Stimulated activated effector memory CD8-positive, alpha-beta T cell treated with anti-CD3 and anti-CD28 coated beads, Interleukin-12 subunit alpha, Interleukin-12 subunit beta, amount 100 ng/mL, for 72 hours (primary cell): Measurements from ENCODE around the gene TTC21A.

ENCODE experiments used
- ATAC-seq: fragments of 150-1000 bp; cut with Tn5 transposase; 2 replicates; pipeline ENCODE4 v1.10.0; 2021
- DNase-seq, 2 donors: peaks; one replicate each; pipeline ENCODE4 v3.0.0; 2021 to 2022; ENCODE audit warnings: low spot score in 2 of 2
- H3K27ac Mint-ChIP-seq: one replicate; pipeline ENCODE4 v1.8.0; 2022; ENCODE audit warnings: mild to moderate bottlenecking, mixed read lengths
- H3K36me3 Mint-ChIP-seq: one replicate; pipeline ENCODE4 v1.8.0; 2022; ENCODE audit warnings: mild to moderate bottlenecking, mixed read lengths
- H3K4me1 Mint-ChIP-seq: one replicate; pipeline ENCODE4 v1.8.0; 2022; ENCODE audit warnings: mixed read lengths
- H3K4me3 Mint-ChIP-seq: one replicate; pipeline ENCODE4 v1.8.0; 2022; ENCODE audit warnings: mild to moderate bottlenecking, mixed read lengths
- H3K9me3 Mint-ChIP-seq: one replicate; pipeline ENCODE4 v1.8.0; 2022; ENCODE audit warnings: mixed read lengths

TTC21A gene

DNA sequence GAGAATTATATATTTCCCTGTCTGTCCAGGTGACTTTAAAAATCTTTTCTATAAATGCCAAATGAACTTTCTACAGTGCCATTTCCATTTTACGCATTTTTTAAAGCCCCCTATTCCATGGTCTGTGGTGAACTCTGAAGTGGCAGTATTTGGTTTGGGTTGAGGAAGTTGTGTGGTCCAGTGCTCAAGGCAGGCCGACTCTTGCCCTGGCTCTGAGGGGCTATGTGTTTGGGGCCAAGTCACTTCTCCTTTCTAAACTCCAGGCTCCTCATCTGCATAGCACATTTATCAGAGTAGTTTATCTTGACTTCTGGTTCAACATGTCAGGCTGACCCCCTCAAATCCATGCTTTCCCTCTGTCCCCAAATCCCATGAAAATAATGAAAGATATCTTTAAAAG, 14.1 kb downstream of the TTC21A start:
- H3K4me1 Mint-ChIP-seq = peaks cover 4% of the 10 kb centered on the region

DNA sequence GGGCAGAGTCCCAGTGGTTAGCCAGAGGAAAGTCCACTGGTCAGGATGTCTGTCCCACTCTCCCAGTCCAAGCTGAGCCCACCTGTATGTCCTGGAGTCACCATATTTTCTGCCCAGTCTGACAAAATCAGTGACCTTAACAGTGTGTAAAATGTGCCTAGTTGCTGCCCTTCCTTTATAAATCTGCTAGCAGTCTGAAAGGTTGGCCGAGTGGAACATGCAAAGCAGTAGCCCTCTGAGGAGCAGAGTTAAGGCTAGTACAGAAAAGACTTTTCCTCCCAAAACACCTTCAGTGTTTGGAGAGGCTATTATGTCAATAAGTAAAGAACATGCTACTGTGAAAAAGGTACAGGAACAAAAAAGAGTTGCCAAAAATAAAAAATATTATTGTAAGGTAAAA, 15.3 kb downstream of the TTC21A start:
- Mint-ChIP-seq H3K4me3 (no peak overlapping the region), H3K9me3 (no peaks in the 10 kb centered on the region), H3K27ac (no peak overlapping the region), H3K4me1 (peaks cover 16% of the 10 kb centered on the region), H3K36me3 (no peaks in the 10 kb centered on the region)
- ATAC-seq (no peak), DNase-seq (no peak)

More for the DNA sequence above, 14.1 kb downstream of the TTC21A start:
- no peaks in the 10 kb centered on the region for H3K9me3 Mint-ChIP-seq
- no peak for DNase-seq
- peak overlapping the region; percentile 60 for H3K27ac Mint-ChIP-seq
- no peak for ATAC-seq
- no peaks in the 10 kb centered on the region for H3K36me3 Mint-ChIP-seq
- no peak overlapping the region for H3K4me3 Mint-ChIP-seq

DNA sequence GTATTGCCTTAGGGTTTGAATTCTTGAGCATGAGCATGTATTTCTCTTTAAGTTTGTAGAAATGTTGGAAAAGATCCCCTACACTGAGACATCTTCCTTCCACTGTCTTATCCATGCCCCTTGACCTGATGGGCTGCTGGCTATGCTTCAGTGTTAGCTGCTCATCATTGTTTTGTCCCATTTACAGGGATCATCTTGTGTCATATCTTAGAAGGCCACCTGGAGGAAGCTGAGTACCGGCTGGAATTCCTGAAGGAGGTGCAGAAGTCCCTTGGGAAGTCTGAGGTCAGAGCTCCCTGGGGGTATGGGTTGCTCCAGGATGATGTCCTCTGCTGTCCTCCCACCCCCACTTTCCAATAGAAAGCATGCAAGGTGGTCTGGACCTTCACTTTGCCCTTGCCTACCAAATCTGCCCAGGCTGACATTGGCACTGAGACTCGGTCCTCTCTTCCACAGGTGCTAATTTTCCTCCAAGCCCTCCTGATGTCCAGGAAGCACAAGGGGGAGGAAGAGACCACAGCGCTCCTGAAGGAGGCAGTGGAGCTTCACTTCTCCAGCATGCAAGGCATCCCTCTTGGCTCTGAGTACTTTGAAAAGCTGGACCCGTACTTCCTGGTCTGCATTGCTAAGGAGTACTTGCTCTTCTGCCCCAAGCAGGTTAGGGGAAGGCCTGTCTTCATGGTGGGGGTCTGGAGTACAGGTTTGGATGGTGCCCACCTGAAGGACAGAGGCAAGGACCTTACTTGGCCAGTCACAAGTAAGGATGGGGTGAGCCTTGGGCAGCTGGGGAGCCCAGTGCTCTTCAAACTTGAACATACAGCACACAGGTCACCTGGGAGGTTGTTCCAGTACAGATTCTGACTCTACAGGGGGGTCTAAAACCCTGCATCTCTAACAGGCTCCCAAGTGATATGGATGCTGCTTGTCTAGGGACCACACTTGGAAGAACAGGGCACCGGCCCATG, 17.7 kb downstream of the TTC21A start:
- ATAC-seq (no peak), DNase-seq (no peak)
- Mint-ChIP-seq H3K4me1 (peaks cover 24% of the 10 kb centered on the region), H3K36me3 (peaks cover 6% of the 10 kb centered on the region), H3K27ac (no peak overlapping the region), H3K4me3 (no peak overlapping the region), H3K9me3 (no peaks in the 10 kb centered on the region)

DNA sequence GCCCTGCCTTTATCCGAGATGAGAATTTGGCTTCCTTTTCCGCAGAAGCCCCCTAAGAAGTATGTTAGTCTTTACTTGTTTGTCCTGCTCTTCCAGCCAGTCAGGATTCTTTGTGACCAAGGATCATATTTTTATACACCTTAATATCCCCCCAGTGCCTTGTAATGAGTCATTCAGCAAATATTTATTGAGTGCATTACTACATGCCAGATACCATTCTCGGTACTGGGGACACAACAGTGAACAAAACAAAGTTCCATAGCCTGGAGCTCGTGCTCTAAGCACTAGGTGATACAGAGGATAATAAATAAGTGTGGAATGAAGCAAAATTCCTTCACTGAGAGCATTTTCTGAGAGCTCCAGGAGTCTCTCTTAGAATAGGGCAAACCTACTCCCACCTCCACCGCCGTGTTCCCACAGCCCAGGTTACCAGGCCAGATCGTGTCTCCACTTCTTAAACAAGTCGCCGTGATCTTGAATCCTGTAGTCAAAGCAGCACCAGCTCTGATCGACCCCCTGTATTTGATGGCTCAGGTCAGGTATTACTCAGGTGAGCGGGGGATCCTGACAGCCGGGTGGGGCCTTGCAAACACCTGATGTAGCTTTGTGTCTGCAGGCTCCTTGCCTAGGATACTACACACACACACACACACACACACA, 18.5 kb downstream of the TTC21A start:
- Mint-ChIP-seq H3K36me3 (peaks cover 6% of the 10 kb centered on the region), H3K27ac (no peak overlapping the region), H3K4me3 (no peak overlapping the region), H3K9me3 (no peaks in the 10 kb centered on the region), H3K4me1 (peaks cover 24% of the 10 kb centered on the region)
- ATAC-seq (no peak), DNase-seq (no peak)

DNA sequence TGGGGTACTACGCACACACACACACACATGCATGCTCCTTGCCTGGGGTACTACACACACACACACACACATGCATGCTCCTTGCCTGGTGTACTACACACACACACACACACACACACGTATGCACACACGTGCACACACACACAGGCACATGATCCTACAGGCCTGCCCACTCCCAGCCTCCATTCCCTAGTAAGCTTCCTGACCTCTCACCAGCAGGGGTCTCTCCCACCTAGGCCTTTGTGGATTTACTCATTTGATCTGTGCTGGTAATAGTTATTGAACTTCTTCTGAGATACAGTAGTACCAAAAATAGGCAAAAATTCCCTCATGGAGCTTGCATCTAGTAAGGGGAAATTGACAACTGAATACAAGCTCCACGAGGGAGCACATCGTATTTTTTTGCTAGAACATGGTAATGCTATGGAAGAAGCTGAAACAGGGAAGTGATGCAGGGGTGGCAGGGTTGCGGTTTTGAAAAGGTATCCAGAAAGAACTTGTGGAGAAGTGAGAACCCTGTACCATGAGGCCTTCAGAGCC, 19.1 kb downstream of the TTC21A start:
- ATAC-seq (peak; percentile 59), DNase-seq (no peak)
- H3K27ac Mint-ChIP-seq = no peak overlapping the region

DNA sequence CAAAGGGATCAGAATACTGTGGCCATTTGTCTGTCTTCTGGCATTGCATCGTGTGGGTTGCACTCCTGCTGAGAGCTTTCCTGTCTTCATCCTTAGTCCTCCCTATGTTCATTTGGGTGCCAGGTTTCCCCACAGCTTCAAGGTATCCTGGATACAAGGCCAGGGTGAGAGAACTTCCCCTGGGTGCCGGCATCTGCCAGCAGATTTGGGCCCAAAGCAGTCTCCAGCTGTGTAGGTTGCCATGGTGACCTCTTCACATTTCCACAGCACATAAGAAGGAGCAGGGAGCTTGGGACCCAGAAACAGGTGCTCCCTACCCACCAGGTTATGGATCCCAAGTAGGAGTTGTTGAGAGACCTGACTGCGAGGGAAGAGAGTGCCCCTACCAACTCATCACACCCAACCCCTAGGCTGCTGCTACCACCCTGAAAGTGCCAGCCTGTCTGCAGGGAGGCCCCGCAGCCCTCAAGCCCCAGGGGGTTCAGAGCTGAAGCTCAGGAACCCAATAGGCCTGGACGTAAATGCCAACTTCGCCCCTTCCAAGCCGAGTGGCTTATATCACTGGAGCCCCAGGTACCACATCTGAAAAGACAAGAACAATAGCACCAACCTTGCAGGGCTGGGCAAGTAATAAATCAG, 19.9 kb downstream of the TTC21A start:
- Mint-ChIP-seq H3K4me1 (peaks cover 24% of the 10 kb centered on the region), H3K4me3 (no peak overlapping the region), H3K9me3 (no peaks in the 10 kb centered on the region), H3K27ac (peak overlapping the region; percentile 82), H3K36me3 (peaks cover 6% of the 10 kb centered on the region)
- DNase-seq = no peak
- no peak for ATAC-seq

More for the DNA sequence above, 19.1 kb downstream of the TTC21A start:
- Mint-ChIP-seq H3K9me3 (no peaks in the 10 kb centered on the region), H3K36me3 (peaks cover 6% of the 10 kb centered on the region), H3K4me1 (peaks cover 24% of the 10 kb centered on the region), H3K4me3 (no peak overlapping the region)

DNA sequence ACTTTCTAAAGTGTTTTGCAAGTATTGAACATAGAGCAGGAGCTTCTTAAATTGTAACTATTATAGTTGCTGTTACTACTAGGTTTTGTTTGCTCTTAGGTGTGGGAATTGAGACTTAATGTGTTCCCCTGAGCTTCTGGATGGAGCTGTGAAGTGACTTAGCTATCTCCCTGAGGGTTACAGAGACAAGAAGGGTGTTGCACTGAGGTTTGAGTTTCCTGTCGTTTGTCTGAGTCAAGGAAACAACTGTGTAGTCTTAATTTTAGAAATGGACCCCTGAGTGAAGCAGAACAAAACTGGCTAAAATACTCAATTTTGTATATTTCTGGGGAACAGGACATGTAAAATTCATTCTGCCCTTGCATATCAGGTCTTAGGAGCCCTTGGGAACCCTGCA, 20.4 kb downstream of the TTC21A start:
- H3K36me3 Mint-ChIP-seq = peaks cover 6% of the 10 kb centered on the region
- DNase-seq (no peak), ATAC-seq (peak; percentile 56)
- no peaks in the 10 kb centered on the region for H3K9me3 Mint-ChIP-seq
- no peak overlapping the region for H3K4me3 Mint-ChIP-seq
- peaks cover 24% of the 10 kb centered on the region for H3K4me1 Mint-ChIP-seq
- H3K27ac Mint-ChIP-seq = peak overlapping the region; percentile 82

DNA sequence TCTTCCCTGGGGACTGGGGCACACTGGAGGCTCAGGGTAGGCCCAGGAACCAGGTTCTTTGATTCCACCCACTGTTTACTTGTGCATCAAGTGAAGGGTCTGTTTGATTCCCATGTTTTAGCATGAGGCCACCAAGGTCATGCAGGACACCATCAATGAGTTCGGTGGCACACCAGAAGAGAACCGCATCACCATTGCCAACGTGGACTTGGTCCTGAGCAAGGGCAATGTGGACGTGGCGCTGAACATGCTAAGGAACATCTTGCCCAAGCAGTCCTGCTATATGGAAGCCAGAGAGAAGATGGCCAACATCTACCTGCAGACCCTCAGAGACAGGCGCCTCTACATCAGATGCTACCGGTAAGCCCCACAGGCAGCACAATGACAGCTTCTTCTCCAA, 21.5 kb downstream of the TTC21A start:
- no peak overlapping the region for H3K27ac Mint-ChIP-seq
- H3K9me3 Mint-ChIP-seq = no peaks in the 10 kb centered on the region
- H3K36me3 Mint-ChIP-seq = peaks cover 7% of the 10 kb centered on the region
- H3K4me1 Mint-ChIP-seq = peaks cover 29% of the 10 kb centered on the region
- no peak for DNase-seq
- no peak overlapping the region for H3K4me3 Mint-ChIP-seq
- ATAC-seq = no peak

DNA sequence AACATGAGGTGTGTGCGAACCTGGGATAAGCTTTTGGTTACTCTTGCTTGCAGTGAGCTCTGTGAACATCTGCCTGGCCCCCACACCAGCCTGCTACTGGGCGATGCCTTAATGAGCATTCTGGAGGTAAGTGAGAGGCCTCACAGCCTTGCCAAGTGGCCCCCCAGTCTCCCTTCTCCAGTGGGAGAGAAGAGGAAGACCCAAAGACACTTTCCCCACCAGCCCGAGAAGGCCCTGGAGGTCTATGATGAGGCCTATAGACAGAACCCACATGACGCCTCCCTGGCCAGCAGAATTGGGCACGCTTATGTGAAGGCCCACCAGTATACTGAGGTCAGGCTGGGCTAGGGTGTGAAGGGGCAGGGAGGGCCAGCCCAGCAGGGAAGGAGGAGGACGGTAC, 22.5 kb downstream of the TTC21A start:
- DNase-seq (no peak), ATAC-seq (no peak)
- no peak overlapping the region for H3K4me3 Mint-ChIP-seq
- H3K4me1 Mint-ChIP-seq = peaks cover 31% of the 10 kb centered on the region
- H3K27ac Mint-ChIP-seq = peak overlapping the region; percentile 6
- H3K36me3 Mint-ChIP-seq = peaks cover 18% of the 10 kb centered on the region
- H3K9me3 Mint-ChIP-seq = no peaks in the 10 kb centered on the region

DNA sequence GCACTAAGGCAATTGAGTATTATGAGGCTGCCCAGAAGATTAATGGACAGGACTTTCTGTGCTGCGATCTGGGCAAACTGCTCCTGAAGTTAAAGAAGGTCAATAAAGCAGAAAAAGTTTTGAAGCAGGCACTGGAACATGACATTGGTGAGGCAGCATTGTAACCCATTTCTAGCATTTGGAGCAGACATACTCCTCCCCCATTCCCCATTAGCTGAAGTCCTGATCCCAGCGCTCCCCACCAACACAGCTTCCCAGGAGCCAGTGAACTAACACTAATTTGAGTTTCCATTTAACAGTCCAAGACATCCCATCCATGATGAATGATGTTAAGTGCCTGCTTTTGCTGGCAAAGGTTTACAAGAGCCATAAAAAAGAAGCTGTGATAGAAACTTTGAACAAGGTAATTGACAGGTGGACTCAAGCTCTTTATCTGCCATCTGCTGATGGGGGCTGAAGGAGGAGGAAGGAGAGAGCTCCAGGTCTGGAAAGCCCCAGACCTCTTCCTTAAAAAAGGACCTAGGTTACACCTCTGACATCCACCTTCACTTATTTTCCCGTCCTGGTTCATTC, 23.3 kb downstream of the TTC21A start:
- DNase-seq (no peak), ATAC-seq (no peak)
- H3K36me3 Mint-ChIP-seq = peaks cover 25% of the 10 kb centered on the region
- peaks cover 31% of the 10 kb centered on the region for H3K4me1 Mint-ChIP-seq
- peak overlapping the region; percentile 12 for H3K27ac Mint-ChIP-seq
- no peaks in the 10 kb centered on the region for H3K9me3 Mint-ChIP-seq
- H3K4me3 Mint-ChIP-seq = no peak overlapping the region

DNA sequence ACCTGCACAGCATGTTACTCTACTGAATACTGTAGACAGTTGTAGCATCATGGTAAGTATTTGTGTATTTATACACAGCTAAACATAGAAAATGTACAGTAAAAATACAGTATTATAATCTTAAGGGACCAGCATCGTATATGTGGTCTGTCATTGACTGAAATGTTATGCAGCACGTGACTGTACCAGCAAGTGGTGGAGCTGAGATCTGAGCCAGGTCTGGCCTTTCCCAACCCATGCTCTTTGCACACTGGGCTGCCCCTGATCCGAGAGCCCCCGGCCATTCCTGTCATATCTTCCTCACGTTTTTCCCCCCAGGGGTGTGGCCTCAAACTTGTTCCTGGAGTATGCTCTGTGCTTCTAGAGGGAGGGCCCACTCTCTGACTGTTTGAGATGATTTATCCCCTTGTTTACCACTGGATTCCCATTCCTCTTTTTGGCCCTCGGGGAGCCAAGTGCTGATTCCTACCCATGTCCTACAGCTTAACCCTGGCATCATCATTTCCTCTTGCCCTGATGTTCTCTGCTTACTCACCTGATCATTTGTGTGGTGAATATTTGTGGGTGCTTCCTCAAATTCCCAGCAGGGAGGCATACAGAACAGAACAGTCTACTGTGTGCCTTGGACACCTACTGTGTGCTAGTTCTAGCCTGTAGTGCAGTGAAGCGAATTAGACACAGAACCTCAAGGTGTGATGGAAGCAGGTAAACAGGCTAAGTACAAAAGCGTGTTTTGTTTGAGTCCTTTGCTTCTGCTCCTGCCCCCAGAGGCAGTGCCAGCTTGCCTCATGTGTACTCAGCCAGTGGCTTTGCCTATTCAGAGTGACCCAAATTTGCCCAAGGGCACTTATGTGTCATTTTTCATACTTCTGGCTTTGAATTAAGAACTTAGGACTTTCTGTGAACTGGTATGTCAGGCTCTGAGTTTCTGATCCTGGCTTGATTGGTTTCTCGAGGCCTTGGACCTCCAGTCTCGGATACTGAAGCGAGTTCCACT, 24.9 kb downstream of the TTC21A start:
- Mint-ChIP-seq H3K4me1 (peaks cover 30% of the 10 kb centered on the region), H3K27ac (no peak overlapping the region), H3K36me3 (peaks cover 37% of the 10 kb centered on the region), H3K9me3 (no peaks in the 10 kb centered on the region), H3K4me3 (no peak overlapping the region)
- DNase-seq (no peak), ATAC-seq (no peak)

DNA sequence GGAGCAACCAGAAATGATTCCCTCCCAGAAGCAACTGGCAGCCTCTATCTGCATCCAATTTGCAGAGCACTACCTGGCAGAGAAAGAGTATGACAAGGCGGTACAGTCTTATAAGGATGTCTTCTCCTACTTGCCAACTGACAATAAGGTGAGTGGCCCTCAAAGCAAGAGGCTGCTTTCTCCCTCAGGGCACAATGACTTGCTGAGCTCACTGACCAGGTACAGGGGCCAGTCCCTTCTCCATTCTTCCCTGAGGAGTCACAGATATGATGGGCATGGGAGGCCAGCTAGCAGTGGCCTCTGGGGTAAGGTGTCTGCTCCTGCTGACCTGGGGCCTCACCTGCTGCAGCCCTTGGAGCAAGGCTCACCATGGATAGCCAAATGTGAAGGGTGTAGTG, 25.6 kb downstream of the TTC21A start:
- H3K9me3 Mint-ChIP-seq = no peaks in the 10 kb centered on the region
- no peak overlapping the region for H3K4me3 Mint-ChIP-seq
- no peak overlapping the region for H3K27ac Mint-ChIP-seq
- no peak for ATAC-seq
- DNase-seq = no peak
- H3K4me1 Mint-ChIP-seq = peaks cover 30% of the 10 kb centered on the region
- H3K36me3 Mint-ChIP-seq = peaks cover 44% of the 10 kb centered on the region

DNA sequence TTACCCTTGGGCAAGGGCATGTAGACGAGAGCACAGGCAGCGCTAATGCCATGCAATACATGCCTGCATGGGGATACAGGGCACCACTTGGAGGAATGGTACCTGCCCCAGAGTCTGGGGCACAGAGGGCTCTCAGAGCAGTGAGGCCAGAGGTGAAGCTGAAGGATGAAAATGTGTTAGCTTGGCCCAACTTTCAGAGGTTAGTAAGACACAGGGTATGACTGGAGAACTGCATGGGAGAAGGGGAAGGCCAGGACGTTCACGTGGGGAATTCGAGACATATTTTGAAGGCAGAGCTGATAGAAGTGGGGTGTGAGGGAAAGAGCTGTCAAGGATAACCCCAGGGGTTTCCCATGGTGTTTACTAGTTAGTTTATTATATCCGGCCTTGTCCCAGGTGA, 26.3 kb downstream of the TTC21A start:
- H3K4me1 Mint-ChIP-seq = peaks cover 31% of the 10 kb centered on the region
- H3K4me3 Mint-ChIP-seq = no peak overlapping the region
- H3K36me3 Mint-ChIP-seq = peaks cover 52% of the 10 kb centered on the region
- ATAC-seq (no peak), DNase-seq (no peak)
- peak overlapping the region; percentile 81 for H3K27ac Mint-ChIP-seq
- no peaks in the 10 kb centered on the region for H3K9me3 Mint-ChIP-seq

DNA sequence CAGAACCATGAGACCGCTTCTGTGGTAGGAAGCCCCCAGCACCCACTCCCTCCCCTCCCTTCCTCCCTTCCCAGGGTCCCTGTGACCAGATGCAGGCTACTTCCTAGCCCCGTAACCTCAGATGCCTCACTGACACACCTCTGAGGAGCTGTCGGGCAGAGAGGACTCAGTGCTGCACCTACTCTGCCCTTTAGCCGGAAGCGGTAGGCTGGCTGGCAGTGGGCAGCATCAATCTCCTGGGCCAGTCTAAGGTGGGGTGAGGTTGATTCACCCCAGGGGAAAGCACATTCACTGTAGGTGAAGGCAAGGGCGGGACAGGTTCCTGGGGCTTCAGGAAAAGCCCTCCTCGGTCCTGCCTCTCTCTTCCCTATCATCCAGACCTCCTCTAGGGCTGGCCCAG, 26.8 kb downstream of the TTC21A start:
- Mint-ChIP-seq H3K27ac (peak overlapping the region; percentile 81), H3K9me3 (no peaks in the 10 kb centered on the region), H3K4me3 (no peak overlapping the region), H3K36me3 (peaks cover 56% of the 10 kb centered on the region), H3K4me1 (peaks cover 36% of the 10 kb centered on the region)
- ATAC-seq (no peak), DNase-seq (no peak)
